C1 segment of cervical spinal cord (tissue), 14 donors: ENCODE data around the gene MYL6B.
"Not testable (repeated sequence)": the region's sequence is repeated elsewhere in the genome, so short reads cannot be mapped to it uniquely, and the experiment has no call there.

Experiments
- DNase-seq, 14 donors: peaks; one replicate each; lab custom pipeline; 2025; lab: John Stamatoyannopoulos, UW

MYL6B gene

GRCh38 chr12:56152132-56152755 lies at the start of gene MYL6B:
MYL6B (plus strand) TSS chr12:56152587; CDS start chr12:56153919, 1,332 bp downstream.
- DNase-seq: peak; percentile 37 to 91 (median 83)

DNA sequence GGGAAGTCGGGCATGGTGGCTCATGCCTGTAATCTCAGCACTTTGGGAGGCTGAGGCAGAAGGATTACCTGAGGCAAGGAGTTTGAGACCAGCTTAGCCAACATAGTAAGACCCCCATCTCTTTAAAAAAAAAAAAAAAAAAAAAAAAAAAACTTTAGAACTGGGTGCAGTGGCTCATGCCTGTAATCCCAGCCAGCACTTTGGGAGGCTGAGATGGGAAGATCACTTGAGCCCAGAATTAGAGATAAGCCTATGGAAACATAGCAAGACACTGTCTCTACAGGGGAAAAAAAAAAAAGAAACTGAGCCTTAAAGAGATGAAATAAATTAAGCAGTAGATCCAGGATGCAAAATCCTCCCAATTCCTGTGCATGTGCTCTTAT lies 49.7 kb upstream of the MYL6B start:
- DNase-seq: no peak

DNA sequence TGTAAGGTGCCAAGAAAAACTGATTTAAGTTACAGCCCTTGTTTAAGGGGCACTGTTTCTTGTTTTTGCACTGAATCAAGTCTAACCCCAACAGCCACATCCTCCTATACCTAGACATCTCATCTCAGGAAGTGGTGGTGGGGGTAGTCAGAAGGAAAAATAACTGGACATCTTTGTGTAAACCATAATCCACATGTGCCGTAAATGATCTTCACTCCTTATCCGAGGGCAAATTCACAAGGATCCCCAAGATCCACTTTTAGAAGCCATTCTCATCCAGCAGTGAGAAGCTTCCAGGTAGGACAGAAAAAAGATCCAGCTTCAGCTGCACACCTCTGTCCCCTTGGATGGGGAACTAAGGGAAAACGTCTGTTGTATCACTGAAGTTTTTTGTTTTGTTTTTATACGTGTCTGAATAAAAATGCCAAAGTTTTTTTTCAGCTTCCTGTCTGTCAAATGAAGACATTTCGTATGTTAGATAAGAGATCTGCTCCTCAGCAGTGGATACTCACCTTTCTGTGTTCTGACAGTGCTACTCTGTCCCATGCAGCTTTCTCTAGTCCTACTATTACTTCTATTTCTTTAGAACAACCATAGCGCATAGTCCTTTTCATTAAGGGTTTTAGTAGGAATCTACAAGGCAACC lies 49.2 kb upstream of the MYL6B start:
- DNase-seq: no peak

GRCh38 chr12:56103823-56104108 lies 48.6 kb upstream of the MYL6B start:
- DNase-seq: no peak

GRCh38 chr12:56104109-56104814 lies 48.1 kb upstream of the MYL6B start, which contains the start of gene PA2G4:
PA2G4 (plus strand) TSS chr12:56104559; CDS start chr12:56104738, 179 bp downstream.
- DNase-seq: peak; percentile 73 to 97 (median 94)

DNA sequence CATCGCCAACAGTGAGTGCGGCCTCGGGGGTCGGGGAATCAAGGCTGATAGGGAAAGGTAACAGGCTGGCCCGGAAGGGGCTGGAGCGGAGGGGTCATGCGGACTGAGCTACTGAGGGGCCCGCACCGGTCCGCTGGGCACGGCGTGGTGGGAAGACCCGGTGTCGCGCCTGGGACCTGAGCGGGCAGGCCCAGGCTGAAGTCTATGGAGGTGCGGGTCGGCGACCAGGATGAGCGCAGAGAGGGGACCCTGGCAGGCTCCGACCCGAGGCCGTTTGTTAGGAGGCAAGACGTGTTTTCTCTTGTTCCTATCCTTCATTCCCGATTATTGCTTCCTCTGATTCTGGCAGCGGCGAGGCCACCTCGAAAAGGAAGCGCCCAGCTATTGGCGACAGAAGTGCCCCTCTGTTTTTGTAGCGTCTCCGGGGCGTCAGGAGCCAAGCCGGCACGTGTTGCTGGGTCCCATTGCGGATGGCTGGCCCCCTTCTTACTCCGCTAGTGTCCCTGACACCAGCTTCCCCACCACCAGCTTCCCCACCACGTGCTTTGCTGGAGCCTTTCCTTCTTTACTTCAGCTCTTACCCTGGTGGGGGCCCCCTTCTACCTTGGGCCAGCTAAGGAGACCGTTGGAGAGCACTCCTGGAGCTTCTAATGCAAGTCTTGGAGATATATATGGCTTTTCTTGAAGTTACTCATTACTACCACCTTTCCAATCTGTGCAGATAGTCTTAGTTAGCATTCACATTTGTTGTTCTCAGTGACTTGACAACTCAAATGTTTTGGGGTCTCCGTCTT lies 47.4 kb upstream of the MYL6B start:
- DNase-seq: peak in 2 of 14 donors; percentile 36 to 41

- DNase-seq: no peak
Measured at GRCh38 chr12:56105609-56105902, 46.8 kb upstream of the MYL6B start.

- no peak for DNase-seq
Measured at GRCh38 chr12:56107242-56107641, 45.1 kb upstream of the MYL6B start.

- DNase-seq: no peak
Measured at GRCh38 chr12:56110571-56110970, 41.8 kb upstream of the MYL6B start.

DNA sequence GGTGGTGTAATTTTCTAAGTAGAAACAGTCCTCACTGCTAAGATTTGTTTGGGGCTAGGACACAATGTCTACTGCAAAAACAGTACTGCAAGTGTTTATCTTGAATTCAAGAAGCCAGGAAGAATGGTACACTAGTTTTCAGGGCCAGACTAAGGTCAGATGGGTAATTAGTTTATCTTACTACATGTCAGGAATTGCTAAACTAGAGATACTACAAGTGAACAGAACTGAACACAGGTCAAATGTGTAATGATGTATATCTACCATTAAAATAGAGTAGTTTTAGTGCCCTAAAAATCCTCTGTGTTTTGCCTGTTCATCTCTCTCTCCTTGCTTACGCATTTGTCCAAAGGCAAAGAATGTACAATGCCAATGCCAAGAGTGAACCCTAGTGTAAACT lies 38.3 kb upstream of the MYL6B start:
- DNase-seq: no peak

- DNase-seq: peak in 1 of 14 donors; percentile 12
Measured at GRCh38 chr12:56115329-56115728, 37.1 kb upstream of the MYL6B start.

DNA sequence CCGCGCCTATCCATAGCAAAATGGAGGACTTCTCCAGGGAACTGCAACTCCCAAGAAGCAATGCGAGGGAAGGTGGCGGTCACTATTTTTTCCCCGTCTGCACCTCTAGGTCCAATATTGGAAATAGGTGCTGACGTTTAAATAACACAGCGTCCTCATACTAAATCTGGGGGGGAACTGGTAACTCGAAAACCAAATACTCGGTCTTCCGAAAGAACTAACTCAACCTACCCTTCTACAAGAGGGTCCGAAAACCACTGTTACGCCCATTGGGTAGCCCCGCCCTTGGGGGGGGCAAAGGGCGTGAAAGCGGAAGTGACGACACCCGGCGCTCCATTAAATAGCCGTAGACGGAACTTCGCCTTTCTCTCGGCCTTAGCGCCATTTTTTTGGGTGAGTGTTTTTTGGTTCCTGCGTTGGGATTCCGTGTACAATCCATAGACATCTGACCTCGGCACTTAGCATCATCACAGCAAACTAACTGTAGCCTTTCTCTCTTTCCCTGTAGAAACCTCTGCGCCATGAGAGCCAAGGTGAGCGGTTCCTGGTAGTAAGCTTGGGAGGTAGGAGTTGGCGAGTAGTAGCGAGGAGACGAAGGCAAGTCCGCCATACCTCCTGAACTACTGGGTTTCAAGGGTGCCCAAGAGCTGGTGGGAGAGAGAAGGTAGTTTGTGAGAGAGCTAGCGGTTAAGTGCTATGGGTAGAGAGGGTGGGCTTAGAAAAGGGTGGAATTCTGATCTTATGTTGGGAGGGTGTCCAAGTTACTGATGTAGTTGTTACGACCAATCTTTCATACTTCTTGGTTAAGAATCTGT lies 35.9 kb upstream of the MYL6B start, which contains the start of gene RPL41:
RPL41 (plus strand) TSS at position 367 of the 815 bp plus-strand sequence.
- DNase-seq: peak; percentile 47 to 96 (median 89)

GRCh38 chr12:56117082-56117706 lies 35.2 kb upstream of the MYL6B start:
- DNase-seq: not testable (repeated sequence)

- DNase-seq: peak; percentile 66 to 98 (median 94)
Measured at GRCh38 chr12:56117778-56118687, 34.4 kb upstream of the MYL6B start, which contains the start of gene ZC3H10. ZC3H10 (plus strand) TSS chr12:56118266; CDS start chr12:56120563, 2,297 bp downstream.

- no peak for DNase-seq
Measured at GRCh38 chr12:56118688-56119357, 33.6 kb upstream of the MYL6B start.

DNA sequence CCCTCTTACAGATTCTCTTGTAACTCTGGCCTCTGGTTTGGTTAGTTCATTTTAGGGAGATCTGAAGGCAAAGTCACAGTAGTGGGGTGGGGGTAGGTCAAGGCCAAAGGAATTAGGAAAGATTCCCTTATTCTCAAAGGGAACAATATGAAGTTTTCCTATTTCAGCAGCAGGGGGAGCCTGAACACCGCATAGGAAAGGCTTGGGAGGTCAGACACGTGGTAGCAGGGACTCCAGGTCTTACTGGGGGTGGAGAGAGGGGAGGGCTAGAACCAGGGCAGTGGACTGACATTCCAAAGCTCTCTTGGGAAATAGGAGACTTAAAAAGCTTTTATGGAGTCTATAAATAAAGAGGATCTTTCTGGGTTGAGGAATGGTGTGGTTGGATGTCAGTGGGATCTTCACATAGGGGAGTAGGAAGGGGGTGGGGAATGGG lies 33.0 kb upstream of the MYL6B start:
- DNase-seq: peak in 10 of 14 donors; percentile 8 to 53 (median 30)

DNA sequence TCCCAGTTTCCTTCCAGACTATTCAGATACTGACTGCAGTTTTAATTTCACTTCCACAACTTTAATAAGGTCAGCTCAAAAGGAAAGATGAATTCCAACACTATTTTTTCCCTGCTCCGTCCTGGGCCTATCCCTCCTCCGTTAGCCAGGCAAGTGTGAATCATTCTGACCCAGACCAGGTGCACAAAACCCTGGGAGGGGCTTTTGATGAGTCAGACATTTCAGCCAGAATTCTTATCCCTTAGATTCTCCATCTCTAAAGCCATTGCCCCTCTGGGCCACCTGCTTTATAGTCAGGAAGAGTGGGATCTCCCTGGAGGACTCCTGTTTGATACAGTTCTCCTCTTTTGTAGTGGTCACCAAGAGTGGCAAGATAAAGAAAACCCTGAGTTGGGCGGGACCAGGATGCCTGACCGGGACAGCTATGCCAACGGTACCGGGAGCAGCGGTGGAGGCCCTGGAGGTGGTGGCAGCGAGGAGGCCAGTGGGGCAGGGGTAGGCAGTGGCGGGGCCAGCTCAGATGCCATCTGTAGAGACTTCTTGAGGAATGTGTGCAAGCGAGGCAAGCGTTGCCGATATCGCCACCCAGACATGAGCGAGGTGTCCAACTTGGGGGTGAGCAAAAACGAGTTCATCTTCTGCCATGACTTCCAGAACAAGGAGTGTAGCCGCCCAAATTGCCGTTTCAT lies 32.1 kb upstream of the MYL6B start:
- no peak for DNase-seq

DNA sequence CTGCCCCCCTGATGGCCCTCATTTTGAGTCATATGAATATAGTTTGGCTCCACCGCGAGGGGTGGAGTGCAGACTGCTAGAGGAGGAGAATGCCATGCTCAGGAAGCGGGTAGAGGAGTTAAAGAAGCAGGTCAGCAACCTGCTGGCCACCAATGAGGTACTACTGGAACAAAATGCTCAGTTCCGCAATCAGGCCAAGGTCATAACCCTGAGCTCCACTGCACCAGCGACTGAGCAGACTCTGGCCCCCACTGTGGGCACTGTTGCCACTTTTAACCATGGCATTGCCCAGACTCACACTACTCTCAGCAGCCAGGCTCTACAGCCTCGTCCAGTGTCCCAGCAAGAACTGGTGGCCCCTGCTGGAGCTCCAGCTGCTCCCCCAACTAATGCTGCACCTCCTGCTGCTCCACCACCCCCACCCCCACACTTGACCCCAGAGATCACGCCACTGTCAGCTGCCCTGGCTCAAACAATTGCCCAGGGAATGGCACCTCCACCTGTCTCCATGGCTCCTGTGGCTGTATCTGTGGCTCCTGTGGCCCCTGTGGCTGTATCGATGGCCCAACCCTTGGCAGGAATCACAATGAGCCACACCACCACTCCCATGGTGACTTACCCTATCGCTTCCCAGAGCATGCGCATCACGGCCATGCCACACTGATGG lies 31.1 kb upstream of the MYL6B start:
- no peak for DNase-seq
